CD4-positive, alpha-beta T cell (primary cell): ENCODE results near the gene KDELR1. TPM values are rescaled to one million over a fixed set of nuclear protein-coding genes. Genes with fewer than 3 reads are reported as not detected.

Experiments
- ATAC-seq: fragments of 200-7000 bp; cut with Tn5 transposase; one replicate; pipeline ENCODE4 v1.10.0; 2022; ENCODE audit warnings: mild to moderate bottlenecking; ENCODE audit not compliant: poor library complexity
- CTCF ChIA-PET: fragments of 350-600 bp; sonication (Branson Sonifier 250); formaldehyde crosslinking; loops from one replicate; lab custom pipeline; 2021; ENCODE audit warnings: antibody characterized with exemption, inconsistent platforms; lab: Charles Lee
- POLR2A ChIA-PET: fragments of 350-600 bp; sonication (Branson Sonifier 250); formaldehyde crosslinking; loops from one replicate; lab custom pipeline; 2021; ENCODE audit warnings: antibody characterized with exemption, inconsistent platforms; lab: Charles Lee
- DNase-seq, 14 experiments: peaks; one replicate each; pipeline ENCODE4 v3.0.0-alpha.2; 2013 to 2020; ENCODE audit warnings: mixed read lengths in 2 of 14
- H3K27ac ChIP-seq, 2 donors: one replicate each; pipeline versions ENCODE4 v1.5.1 to v1.7.0; 2013; ENCODE audit warnings: low read length in 2 of 2, low read depth in 1 of 2, mild to moderate bottlenecking in 1 of 2
- H3K27me3 ChIP-seq, 2 experiments: 1 replicate in 1 of 2; 2 replicates in 1 of 2; pipeline versions ENCODE4 v1.6.1 to v1.7.0; 2013; ENCODE audit warnings: low read length in 2 of 2, control low read depth in 1 of 2, mild to moderate bottlenecking in 1 of 2, moderate library complexity in 1 of 2; ENCODE audit not compliant: insufficient read depth in 2 of 2, control insufficient read depth in 1 of 2
- H3K36me3 ChIP-seq: one replicate; pipeline ENCODE4 v1.6.1; 2013; ENCODE audit warnings: low read length, control low read depth; ENCODE audit not compliant: insufficient read depth
- H3K4me1 ChIP-seq: one replicate; pipeline ENCODE4 v1.6.1; 2013; ENCODE audit warnings: low read length, control low read depth; ENCODE audit not compliant: insufficient read depth
- H3K4me3 ChIP-seq: one replicate; pipeline ENCODE4 v1.5.1; 2013; ENCODE audit warnings: mild to moderate bottlenecking, low read length, moderate library complexity
- H3K9me3 ChIP-seq, 2 experiments: 1 replicate in 1 of 2; 2 replicates in 1 of 2; pipeline versions ENCODE4 v1.6.1 to v1.7.0; 2013; ENCODE audit warnings: low read length in 2 of 2, mild to moderate bottlenecking in 2 of 2, control low read depth in 1 of 2, moderate library complexity in 1 of 2; ENCODE audit not compliant: control insufficient read depth in 1 of 2, insufficient read depth in 1 of 2
- H3K27ac Mint-ChIP-seq: one replicate; pipeline ENCODE4 v1.8.0; 2020; ENCODE audit warnings: mixed read lengths
- H3K27me3 Mint-ChIP-seq: one replicate; pipeline ENCODE4 v1.8.0; 2021; ENCODE audit warnings: mixed read lengths
- H3K36me3 Mint-ChIP-seq: one replicate; pipeline ENCODE4 v1.8.0; 2021; ENCODE audit warnings: low read depth, mixed read lengths
- H3K4me1 Mint-ChIP-seq: one replicate; pipeline ENCODE4 v1.8.0; 2021; ENCODE audit warnings: low read depth, mixed read lengths
- H3K4me3 Mint-ChIP-seq: one replicate; pipeline ENCODE4 v1.8.0; 2020; ENCODE audit warnings: mild to moderate bottlenecking, mixed read lengths
- H3K9me3 Mint-ChIP-seq: one replicate; pipeline ENCODE4 v1.8.0; 2020; ENCODE audit warnings: mixed read lengths
- intact Hi-C, 2 experiments: fragments of 100-400 bp; cut with DNase I in 1 of 2; cut with micrococcal nuclease in 1 of 2; formaldehyde crosslinking; loops; one replicate each; pipeline versions ENCODE4 v1.15.1 to v1.9.0; 2023 to 2025; cut with DNase I, micrococcal nuclease
- total RNA-seq, 174 experiments: library from RNA in 2 of 174; stranded (reverse) in 2 of 174; gene quantifications; one replicate each; pipeline ENCODE4 v1.2.3 and lab custom pipeline; 2021 to 2026
- TF ChIP-seq, protein P1 (sequence below): fragments of 200-600 bp; IDR thresholded peaks from one replicate; pipeline ENCODE4 v1.8.0; 2022; ENCODE audit warnings: antibody characterized with exemption, mild to moderate bottlenecking

The KDELR1 gene
- total RNA-seq, 2 experiments from 2014 or later: 32.2 to 39.6 TPM

DNA sequence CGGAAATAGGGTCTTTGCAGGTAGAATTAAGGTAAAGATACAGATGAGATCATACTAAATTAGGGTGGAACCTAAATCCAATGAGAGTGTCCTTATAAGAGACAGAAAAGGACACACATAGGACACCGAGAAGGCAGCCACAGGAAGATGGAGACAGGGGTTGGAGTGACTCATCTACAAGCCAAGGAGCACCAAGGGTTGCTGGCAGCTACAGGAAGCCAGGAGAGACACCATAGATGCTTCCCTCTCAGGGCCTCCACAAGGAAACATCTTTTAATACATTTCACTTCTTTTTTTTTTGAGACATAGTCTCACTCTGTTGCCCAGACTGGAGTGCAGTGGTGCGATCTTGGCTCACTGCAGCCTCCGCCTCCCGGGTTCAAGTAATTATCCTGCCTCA is 37.7 kb downstream of the KDELR1 start:
- no peaks in the 10 kb centered on the region for H3K36me3 ChIP-seq
- Mint-ChIP-seq H3K36me3 (peaks cover 5% of the 10 kb centered on the region), H3K27me3 (no peaks in the 10 kb centered on the region), H3K4me3 (no peak overlapping the region), H3K27ac (no peak overlapping the region), H3K9me3 (no peaks in the 10 kb centered on the region), H3K4me1 (peaks cover 6% of the 10 kb centered on the region)
- POLR2A ChIA-PET: no interaction called here
- CTCF ChIA-PET: no interaction called here
- no peaks in the 10 kb centered on the region for H3K27me3 ChIP-seq
- no peak overlapping the region for H3K4me3 ChIP-seq
- DNase-seq: no peak
- intact Hi-C loops: loop anchor here in 1 of 2 experiments (5.0 kb wide), 1 partner anchor 36 kb away; no protein-coding TSS in a partner anchor
- ATAC-seq: no peak
- TF ChIP-seq, protein P1, sequence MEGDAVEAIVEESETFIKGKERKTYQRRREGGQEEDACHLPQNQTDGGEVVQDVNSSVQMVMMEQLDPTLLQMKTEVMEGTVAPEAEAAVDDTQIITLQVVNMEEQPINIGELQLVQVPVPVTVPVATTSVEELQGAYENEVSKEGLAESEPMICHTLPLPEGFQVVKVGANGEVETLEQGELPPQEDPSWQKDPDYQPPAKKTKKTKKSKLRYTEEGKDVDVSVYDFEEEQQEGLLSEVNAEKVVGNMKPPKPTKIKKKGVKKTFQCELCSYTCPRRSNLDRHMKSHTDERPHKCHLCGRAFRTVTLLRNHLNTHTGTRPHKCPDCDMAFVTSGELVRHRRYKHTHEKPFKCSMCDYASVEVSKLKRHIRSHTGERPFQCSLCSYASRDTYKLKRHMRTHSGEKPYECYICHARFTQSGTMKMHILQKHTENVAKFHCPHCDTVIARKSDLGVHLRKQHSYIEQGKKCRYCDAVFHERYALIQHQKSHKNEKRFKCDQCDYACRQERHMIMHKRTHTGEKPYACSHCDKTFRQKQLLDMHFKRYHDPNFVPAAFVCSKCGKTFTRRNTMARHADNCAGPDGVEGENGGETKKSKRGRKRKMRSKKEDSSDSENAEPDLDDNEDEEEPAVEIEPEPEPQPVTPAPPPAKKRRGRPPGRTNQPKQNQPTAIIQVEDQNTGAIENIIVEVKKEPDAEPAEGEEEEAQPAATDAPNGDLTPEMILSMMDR: no peak
- H3K9me3 ChIP-seq: no peaks in the 10 kb centered on the region
- H3K4me1 ChIP-seq: peaks cover 5% of the 10 kb centered on the region
- no peak overlapping the region for H3K27ac ChIP-seq

- H3K27ac ChIP-seq: no peak overlapping the region
- CTCF ChIA-PET: interaction anchor here (0.6 to 2.0 kb wide), 4 partner anchors 12 to 94 kb away, joined by 3 to 9 read pairs (median 5); partner anchors contain the start of genes SYNGR4 and TMEM143
- H3K36me3 ChIP-seq: no peaks in the 10 kb centered on the region
- peak; percentile 89 for ATAC-seq
- Mint-ChIP-seq H3K4me1 (peaks cover 6% of the 10 kb centered on the region), H3K27me3 (no peaks in the 10 kb centered on the region), H3K36me3 (peaks cover 10% of the 10 kb centered on the region), H3K27ac (no peak overlapping the region), H3K9me3 (no peaks in the 10 kb centered on the region), H3K4me3 (no peak overlapping the region)
- intact Hi-C loops: loop anchor here (1.0 to 5.0 kb wide), 2 partner anchors 34 to 233 kb away; no protein-coding TSS in a partner anchor
- peaks cover 5% of the 10 kb centered on the region for H3K4me1 ChIP-seq
- H3K9me3 ChIP-seq: no peaks in the 10 kb centered on the region
- TF ChIP-seq, protein P1: peak; percentile 78
- peak; percentile 66 to 86 (median 76) for DNase-seq
- POLR2A ChIA-PET: no interaction called here
- no peaks in the 10 kb centered on the region for H3K27me3 ChIP-seq
- no peak overlapping the region for H3K4me3 ChIP-seq
These were observed 40.0 kb downstream of the KDELR1 start for GRCh38 chr19:48351341-48351752.

DNA sequence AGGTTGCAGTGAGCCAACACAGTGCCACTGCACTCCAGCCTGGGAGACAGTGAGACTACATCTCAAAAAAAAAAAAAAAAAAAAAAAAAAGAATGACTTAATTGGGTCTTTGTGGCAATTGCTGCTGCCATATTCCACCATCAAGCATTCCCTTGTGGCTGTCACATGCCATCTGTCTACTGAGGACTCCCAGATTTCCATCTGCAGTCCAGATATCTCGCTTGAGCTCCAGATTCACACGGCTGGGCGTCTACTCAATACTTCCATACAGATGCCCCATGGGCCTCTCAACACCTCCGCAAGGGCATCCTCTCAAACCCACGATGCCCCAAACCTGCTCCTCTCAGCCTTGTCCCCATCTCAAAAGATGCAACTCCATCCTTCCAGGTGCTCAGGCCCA is 40.5 kb downstream of the KDELR1 start:
- H3K27ac ChIP-seq: no peak overlapping the region
- ChIA-PET POLR2A (no interaction called here), CTCF (interaction anchor here (0.6 to 2.0 kb wide), 4 partner anchors 13 to 94 kb away, joined by 3 to 9 read pairs (median 5); partner anchors contain the start of genes SYNGR4 and TMEM143)
- H3K27me3 Mint-ChIP-seq: no peaks in the 10 kb centered on the region
- H3K36me3 ChIP-seq: no peaks in the 10 kb centered on the region
- peaks cover 6% of the 10 kb centered on the region for H3K4me1 Mint-ChIP-seq
- peaks cover 5% of the 10 kb centered on the region for H3K4me1 ChIP-seq
- TF ChIP-seq, protein P1: no peak
- peaks cover 10% of the 10 kb centered on the region for H3K36me3 Mint-ChIP-seq
- no peaks in the 10 kb centered on the region for H3K9me3 Mint-ChIP-seq
- no peaks in the 10 kb centered on the region for H3K27me3 ChIP-seq
- intact Hi-C loops: loop anchor here (1.0 to 5.0 kb wide), 2 partner anchors 34 to 233 kb away; no protein-coding TSS in a partner anchor
- DNase-seq: no peak
- H3K27ac Mint-ChIP-seq: no peak overlapping the region
- H3K4me3 Mint-ChIP-seq: no peak overlapping the region
- H3K9me3 ChIP-seq: no peaks in the 10 kb centered on the region
- no peak overlapping the region for H3K4me3 ChIP-seq
- no peak for ATAC-seq
